ENCODE data around the gene LEFTY1. TPM values are rescaled to one million over a fixed set of nuclear protein-coding genes. Genes with fewer than 3 reads are reported as not detected.
A peak's percentile ranks its signal among the peaks of the same experiment; 100 is the strongest.

The LEFTY1 gene
- total and polyA plus RNA-seq, 2 of the 13 experiments (the other 11 are each of a cell fraction or from before 2014, with no cell fraction given): 0.29 to 0.79 TPM

- TF ChIP-seq, protein P1, sequence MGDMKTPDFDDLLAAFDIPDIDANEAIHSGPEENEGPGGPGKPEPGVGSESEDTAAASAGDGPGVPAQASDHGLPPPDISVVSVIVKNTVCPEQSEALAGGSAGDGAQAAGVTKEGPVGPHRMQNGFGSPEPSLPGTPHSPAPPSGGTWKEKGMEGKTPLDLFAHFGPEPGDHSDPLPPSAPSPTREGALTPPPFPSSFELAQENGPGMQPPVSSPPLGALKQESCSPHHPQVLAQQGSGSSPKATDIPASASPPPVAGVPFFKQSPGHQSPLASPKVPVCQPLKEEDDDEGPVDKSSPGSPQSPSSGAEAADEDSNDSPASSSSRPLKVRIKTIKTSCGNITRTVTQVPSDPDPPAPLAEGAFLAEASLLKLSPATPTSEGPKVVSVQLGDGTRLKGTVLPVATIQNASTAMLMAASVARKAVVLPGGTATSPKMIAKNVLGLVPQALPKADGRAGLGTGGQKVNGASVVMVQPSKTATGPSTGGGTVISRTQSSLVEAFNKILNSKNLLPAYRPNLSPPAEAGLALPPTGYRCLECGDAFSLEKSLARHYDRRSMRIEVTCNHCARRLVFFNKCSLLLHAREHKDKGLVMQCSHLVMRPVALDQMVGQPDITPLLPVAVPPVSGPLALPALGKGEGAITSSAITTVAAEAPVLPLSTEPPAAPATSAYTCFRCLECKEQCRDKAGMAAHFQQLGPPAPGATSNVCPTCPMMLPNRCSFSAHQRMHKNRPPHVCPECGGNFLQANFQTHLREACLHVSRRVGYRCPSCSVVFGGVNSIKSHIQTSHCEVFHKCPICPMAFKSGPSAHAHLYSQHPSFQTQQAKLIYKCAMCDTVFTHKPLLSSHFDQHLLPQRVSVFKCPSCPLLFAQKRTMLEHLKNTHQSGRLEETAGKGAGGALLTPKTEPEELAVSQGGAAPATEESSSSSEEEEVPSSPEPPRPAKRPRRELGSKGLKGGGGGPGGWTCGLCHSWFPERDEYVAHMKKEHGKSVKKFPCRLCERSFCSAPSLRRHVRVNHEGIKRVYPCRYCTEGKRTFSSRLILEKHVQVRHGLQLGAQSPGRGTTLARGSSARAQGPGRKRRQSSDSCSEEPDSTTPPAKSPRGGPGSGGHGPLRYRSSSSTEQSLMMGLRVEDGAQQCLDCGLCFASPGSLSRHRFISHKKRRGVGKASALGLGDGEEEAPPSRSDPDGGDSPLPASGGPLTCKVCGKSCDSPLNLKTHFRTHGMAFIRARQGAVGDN (CRISPR knock-in tag; IDR thresholded peaks at IDR 0.05): peak; percentile 35; the same call in 1 of the 2 replicates
- TF ChIP-seq SOX6 (IDR thresholded peaks at IDR 0.05): no peak
- no peak for TF ChIP-seq SOX6 (CRISPR knock-in tag; IDR thresholded peaks at IDR 0.05)
- TF ChIP-seq, protein P2, sequence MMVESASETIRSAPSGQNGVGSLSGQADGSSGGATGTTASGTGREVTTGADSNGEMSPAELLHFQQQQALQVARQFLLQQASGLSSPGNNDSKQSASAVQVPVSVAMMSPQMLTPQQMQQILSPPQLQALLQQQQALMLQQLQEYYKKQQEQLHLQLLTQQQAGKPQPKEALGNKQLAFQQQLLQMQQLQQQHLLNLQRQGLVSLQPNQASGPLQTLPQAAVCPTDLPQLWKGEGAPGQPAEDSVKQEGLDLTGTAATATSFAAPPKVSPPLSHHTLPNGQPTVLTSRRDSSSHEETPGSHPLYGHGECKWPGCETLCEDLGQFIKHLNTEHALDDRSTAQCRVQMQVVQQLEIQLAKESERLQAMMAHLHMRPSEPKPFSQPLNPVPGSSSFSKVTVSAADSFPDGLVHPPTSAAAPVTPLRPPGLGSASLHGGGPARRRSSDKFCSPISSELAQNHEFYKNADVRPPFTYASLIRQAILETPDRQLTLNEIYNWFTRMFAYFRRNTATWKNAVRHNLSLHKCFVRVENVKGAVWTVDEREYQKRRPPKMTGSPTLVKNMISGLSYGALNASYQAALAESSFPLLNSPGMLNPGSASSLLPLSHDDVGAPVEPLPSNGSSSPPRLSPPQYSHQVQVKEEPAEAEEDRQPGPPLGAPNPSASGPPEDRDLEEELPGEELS (CRISPR knock-in tag; IDR thresholded peaks at IDR 0.05): no peak
- TF ChIP-seq ZNF383 (CRISPR knock-in tag; IDR thresholded peaks at IDR 0.05; ENCODE audit: borderline replicate concordance): no peak
- TF ChIP-seq TRIM24 (CRISPR knock-in tag; IDR thresholded peaks at IDR 0.05): no peak
- TF ChIP-seq, protein P3, sequence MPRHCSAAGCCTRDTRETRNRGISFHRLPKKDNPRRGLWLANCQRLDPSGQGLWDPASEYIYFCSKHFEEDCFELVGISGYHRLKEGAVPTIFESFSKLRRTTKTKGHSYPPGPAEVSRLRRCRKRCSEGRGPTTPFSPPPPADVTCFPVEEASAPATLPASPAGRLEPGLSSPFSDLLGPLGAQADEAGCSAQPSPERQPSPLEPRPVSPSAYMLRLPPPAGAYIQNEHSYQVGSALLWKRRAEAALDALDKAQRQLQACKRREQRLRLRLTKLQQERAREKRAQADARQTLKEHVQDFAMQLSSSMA (CRISPR knock-in tag; IDR thresholded peaks at IDR 0.05): no peak
- no peak for TF ChIP-seq CREB1 (IDR thresholded peaks at IDR 0.05)
- no peak for TF ChIP-seq CREB1 (CRISPR knock-in tag; IDR thresholded peaks at IDR 0.05)
- TF ChIP-seq CBX1 (IDR thresholded peaks at IDR 0.05; ENCODE audit: low read depth): no peak
- TF ChIP-seq ADNP (CRISPR knock-in tag; IDR thresholded peaks at IDR 0.05): no peak
- TF ChIP-seq MIXL1 (CRISPR knock-in tag; IDR thresholded peaks at IDR 0.05): no peak
- no peak for TF ChIP-seq ZNF34 (CRISPR knock-in tag; IDR thresholded peaks at IDR 0.05; ENCODE audit: borderline replicate concordance)
- TF ChIP-seq, protein P4, sequence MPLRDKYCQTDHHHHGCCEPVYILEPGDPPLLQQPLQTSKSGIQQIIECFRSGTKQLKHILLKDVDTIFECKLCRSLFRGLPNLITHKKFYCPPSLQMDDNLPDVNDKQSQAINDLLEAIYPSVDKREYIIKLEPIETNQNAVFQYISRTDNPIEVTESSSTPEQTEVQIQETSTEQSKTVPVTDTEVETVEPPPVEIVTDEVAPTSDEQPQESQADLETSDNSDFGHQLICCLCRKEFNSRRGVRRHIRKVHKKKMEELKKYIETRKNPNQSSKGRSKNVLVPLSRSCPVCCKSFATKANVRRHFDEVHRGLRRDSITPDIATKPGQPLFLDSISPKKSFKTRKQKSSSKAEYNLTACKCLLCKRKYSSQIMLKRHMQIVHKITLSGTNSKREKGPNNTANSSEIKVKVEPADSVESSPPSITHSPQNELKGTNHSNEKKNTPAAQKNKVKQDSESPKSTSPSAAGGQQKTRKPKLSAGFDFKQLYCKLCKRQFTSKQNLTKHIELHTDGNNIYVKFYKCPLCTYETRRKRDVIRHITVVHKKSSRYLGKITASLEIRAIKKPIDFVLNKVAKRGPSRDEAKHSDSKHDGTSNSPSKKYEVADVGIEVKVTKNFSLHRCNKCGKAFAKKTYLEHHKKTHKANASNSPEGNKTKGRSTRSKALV (CRISPR knock-in tag; IDR thresholded peaks at IDR 0.05): no peak
- no peak for TF ChIP-seq ZNF788 (CRISPR knock-in tag; IDR thresholded peaks at IDR 0.05; ENCODE audit: borderline replicate concordance)
- TF ChIP-seq, protein P5, sequence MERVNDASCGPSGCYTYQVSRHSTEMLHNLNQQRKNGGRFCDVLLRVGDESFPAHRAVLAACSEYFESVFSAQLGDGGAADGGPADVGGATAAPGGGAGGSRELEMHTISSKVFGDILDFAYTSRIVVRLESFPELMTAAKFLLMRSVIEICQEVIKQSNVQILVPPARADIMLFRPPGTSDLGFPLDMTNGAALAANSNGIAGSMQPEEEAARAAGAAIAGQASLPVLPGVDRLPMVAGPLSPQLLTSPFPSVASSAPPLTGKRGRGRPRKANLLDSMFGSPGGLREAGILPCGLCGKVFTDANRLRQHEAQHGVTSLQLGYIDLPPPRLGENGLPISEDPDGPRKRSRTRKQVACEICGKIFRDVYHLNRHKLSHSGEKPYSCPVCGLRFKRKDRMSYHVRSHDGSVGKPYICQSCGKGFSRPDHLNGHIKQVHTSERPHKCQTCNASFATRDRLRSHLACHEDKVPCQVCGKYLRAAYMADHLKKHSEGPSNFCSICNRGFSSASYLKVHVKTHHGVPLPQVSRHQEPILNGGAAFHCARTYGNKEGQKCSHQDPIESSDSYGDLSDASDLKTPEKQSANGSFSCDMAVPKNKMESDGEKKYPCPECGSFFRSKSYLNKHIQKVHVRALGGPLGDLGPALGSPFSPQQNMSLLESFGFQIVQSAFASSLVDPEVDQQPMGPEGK (CRISPR knock-in tag; IDR thresholded peaks at IDR 0.05): no peak
- TF ChIP-seq SRSF1 (optimal IDR thresholded peaks at IDR 0.05; ENCODE audit: low read depth, low read length): no peak
- no peak for TF ChIP-seq RARG (CRISPR knock-in tag; IDR thresholded peaks at IDR 0.05; ENCODE audit: low read depth)
- no peak for TF ChIP-seq ZNF607 (CRISPR knock-in tag; IDR thresholded peaks at IDR 0.05; ENCODE audit: borderline replicate concordance)
Measured at GRCh38 chr1:225897595-225898514, 8.9 kb upstream of the LEFTY1 start (continued).
